Cardiac fibroblast (primary cell): Measurements from ENCODE around the gene ZNF532.
A peak's percentile ranks its signal among the peaks of the same experiment; 100 is the strongest.

Source experiments
- DNase-seq, 2 donors: peaks; one replicate each; pipeline versions ENCODE4 v3.0.0 to v3.0.0-alpha.2; 2010; ENCODE audit warnings: low read depth in 2 of 2
- H3K4me3 ChIP-seq, 2 donors: replicated peaks in 1 of 2; 1 replicate in 1 of 2; 2 replicates in 1 of 2; pipeline ENCODE4 v1.5.1; 2011; ENCODE audit warnings: low read depth in 2 of 2, low read length in 2 of 2, mild to moderate bottlenecking in 2 of 2, moderate library complexity in 1 of 2
- TF ChIP-seq, protein P1 (sequence below): IDR thresholded peaks from one replicate; pipeline ENCODE4 v1.5.1; 2011; ENCODE audit warnings: low read depth, mild to moderate bottlenecking, low read length, inconsistent platforms

ZNF532 gene

DNA sequence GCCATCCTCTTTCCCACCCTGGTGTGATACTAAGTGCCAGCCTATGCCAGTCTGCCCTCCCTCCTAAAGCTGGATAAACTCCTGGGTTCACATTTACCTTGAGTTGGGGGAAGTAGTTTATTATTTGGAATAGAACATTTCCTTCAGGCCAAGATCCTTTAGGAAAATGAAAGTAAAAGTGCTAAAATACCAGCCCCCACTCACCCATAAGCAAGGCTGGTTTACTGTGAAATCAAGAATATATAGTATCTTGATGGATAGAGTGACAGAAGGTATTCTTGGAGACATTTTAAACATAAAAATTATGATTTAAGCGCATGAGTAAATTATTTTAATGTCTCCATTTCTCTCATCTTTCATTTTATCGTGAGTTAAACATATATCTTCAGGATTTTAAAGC is 27.1 kb downstream of the ZNF532 start:
- TF ChIP-seq, protein P1, sequence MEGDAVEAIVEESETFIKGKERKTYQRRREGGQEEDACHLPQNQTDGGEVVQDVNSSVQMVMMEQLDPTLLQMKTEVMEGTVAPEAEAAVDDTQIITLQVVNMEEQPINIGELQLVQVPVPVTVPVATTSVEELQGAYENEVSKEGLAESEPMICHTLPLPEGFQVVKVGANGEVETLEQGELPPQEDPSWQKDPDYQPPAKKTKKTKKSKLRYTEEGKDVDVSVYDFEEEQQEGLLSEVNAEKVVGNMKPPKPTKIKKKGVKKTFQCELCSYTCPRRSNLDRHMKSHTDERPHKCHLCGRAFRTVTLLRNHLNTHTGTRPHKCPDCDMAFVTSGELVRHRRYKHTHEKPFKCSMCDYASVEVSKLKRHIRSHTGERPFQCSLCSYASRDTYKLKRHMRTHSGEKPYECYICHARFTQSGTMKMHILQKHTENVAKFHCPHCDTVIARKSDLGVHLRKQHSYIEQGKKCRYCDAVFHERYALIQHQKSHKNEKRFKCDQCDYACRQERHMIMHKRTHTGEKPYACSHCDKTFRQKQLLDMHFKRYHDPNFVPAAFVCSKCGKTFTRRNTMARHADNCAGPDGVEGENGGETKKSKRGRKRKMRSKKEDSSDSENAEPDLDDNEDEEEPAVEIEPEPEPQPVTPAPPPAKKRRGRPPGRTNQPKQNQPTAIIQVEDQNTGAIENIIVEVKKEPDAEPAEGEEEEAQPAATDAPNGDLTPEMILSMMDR, result no peak
- H3K4me3 ChIP-seq, result peak overlapping the region in 1 of 2 donors; percentile 25
- DNase-seq, result peak; percentile 18 to 19

DNA sequence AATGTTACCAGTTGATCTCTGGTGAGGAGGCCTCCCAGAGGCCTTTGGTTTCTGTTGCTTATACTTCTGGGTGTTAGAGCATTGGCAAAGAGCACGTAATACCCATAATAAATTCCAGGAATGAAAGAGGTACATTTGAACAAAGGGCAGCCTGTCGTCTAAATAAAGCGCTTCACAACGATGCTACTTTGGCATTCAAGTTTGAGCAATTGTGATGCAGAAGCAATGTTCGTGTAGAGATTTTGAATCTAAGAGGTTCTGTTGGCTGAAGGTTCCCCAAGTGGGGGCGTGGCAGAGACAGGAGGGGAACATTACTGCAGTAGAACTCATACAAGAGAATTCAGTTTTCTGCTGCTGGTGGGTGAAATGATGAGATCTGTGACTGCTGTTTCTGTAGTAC is 27.8 kb downstream of the ZNF532 start:
- H3K4me3 ChIP-seq, result no peak overlapping the region
- TF ChIP-seq, protein P1, result no peak
- no peak for DNase-seq

DNA sequence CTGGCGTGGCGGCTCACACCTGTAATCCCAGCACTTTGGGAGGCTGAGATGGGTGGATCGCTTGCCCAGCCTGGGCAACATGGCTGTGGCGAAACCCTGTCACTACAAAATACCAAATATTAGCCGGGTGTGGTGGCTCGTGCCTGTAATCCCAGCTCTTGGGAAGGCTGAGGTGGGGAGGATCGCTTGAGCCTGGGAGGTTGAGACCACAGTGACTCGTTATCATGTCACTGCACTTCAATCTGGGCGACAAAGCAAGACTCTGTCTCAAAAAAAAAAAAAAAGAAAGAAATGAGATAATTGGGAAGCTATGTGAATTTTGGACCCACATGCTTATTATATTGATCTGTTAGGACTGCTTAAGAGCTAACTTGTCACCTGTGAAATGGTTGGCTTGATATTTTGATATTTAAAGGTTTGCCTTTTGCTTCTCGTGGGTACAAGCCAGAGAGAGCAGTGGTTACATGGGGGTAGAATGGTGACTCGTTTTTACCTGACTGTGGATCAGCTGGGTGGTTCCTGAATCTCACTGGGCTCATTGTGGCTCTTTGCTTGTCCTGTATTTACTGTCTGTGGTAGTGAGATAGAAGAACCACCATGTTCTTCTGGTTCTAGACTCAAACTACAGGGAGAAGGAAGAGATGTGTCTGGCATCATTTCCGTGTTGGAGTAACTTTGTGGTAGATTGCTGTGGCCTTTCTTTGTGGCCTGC is 28.9 kb downstream of the ZNF532 start:
- TF ChIP-seq, protein P1, result no peak
- no peak overlapping the region for H3K4me3 ChIP-seq
- DNase-seq, result peak in 1 of 2 donors; percentile 17

DNA sequence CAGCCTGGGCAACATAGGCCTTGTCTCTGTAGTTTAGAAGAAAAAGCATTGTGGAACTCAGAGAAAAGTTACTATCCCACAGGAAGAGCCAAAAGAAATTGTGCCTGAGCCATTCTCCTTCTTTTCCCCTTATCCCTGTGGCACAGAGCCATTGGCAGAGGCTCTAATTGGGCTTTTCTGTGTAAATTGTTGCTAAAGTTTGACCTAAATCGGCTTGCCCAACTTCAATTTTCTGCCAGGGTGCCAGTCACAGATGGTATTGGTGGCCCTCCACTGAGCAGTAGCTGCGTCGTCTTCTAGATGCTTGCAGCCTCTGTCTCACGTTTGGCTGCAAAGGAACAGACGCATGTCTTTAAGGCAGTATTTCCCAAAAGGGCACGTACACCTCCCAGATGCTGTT is 30.3 kb downstream of the ZNF532 start:
- DNase-seq, result peak in 1 of 2 donors; percentile 17
- H3K4me3 ChIP-seq, result no peak overlapping the region
- TF ChIP-seq, protein P1, result no peak

DNA sequence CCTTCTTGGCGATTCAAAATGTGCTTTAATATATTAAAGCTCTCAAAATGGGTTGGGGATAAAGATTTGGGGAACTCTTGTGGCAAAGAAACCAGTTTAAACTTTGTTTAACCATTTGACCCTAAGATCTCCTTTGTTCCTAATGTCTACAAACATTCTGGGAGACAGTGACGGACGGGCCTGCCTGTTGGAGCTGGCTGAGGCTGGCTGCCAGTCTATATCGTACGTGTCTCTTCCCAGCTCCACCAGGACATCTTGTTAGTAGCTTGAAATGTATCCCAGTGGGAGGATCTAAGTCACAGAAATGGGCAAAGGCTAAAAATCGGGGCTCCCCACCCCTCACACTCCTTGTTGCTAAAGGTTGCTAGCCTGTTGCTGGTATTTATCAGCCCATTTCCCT is 30.7 kb downstream of the ZNF532 start:
- no peak overlapping the region for H3K4me3 ChIP-seq
- no peak for DNase-seq
- TF ChIP-seq, protein P1, result no peak

DNA sequence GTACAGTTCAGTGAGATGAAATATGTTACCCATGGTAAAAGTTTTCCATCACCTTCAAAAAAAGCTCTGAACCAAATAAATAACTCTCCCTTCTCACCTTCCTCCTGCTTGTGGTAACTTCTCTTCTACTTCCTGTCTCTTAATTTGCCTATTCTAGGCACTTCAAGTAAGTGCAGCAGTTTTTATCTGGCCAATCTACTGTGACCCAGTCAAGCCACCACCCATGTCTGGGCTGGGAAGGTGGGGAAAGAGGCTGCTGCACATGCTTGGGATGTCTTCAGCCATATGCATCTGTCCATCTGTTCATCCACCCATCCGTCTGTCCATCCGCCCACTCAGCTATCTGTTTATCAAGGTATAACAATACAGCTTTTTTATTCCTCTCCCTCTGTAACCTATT is 31.6 kb downstream of the ZNF532 start:
- TF ChIP-seq, protein P1, result no peak
- no peak for DNase-seq
- H3K4me3 ChIP-seq, result no peak overlapping the region
